SK-N-SH (cell line): Measurements from ENCODE around the gene SEPTIN12. TPM values are rescaled to one million over a fixed set of nuclear protein-coding genes. Genes with fewer than 3 reads are reported as not detected.

ENCODE experiments used
- CTCF ChIA-PET: fragments of 300-600, 350-600 bp; formaldehyde crosslinking; extraction: SDS; loops from one replicate; lab custom pipeline; 2021; lab: Yijun Ruan, JAX
- POLR2A ChIA-PET: fragments of 350-600 bp; sonication (Branson Sonifier 250); formaldehyde crosslinking; extraction: SDS; loops from one replicate; lab custom pipeline; 2020; ENCODE audit warnings: antibody characterized with exemption, inconsistent platforms; lab: Yijun Ruan, JAX
- DNase-seq: peaks from one replicate; pipeline ENCODE4 v3.0.0; 2012
- H2AFZ ChIP-seq: fragments of 200-600 bp; sonication (generic); 2 replicates; pipeline ENCODE4 v1.8.1; 2016; ENCODE audit warnings: antibody characterized with exemption, mild to moderate bottlenecking, low read depth
- H3F3A ChIP-seq: fragments of 200-600 bp; sonication (generic); replicated peaks from 2 replicates; pipeline ENCODE3; 2016; ENCODE audit warnings: antibody characterized with exemption, mild to moderate bottlenecking; ENCODE audit not compliant: insufficient read depth
- H3K27ac ChIP-seq, 2 experiments: fragments of 200-500 bp in 1 of 2; fragments of 200-600 bp in 1 of 2; sonication (Bioruptor generic) in 1 of 2; sonication (generic), shearing (Covaris generic) in 1 of 2; 2 replicates each; pipeline versions ENCODE4 v1.5.1 to v1.6.1; 2014 to 2016; ENCODE audit warnings: low read depth in 2 of 2, inconsistent platforms in 1 of 2, low read length in 1 of 2, mild to moderate bottlenecking in 1 of 2, mixed read lengths in 1 of 2
- H3K27me3 ChIP-seq: fragments of 200-600 bp; sonication (generic), shearing (Covaris generic); 2 replicates; pipeline ENCODE4 v1.6.1; 2016; ENCODE audit warnings: mixed run types; ENCODE audit not compliant: insufficient read depth
- H3K36me3 ChIP-seq, 2 experiments: fragments of 200-500 bp in 1 of 2; fragments of 200-600 bp in 1 of 2; sonication (Bioruptor generic) in 1 of 2; sonication (generic) in 1 of 2; replicated peaks in 1 of 2; 2 replicates each; pipeline versions ENCODE3 to v1.5.1; 2014 to 2016; ENCODE audit warnings: low read length in 1 of 2, mild to moderate bottlenecking in 1 of 2; ENCODE audit not compliant: insufficient read depth in 2 of 2, control insufficient read depth in 1 of 2
- H3K4me1 ChIP-seq, 2 experiments: fragments of 200-500 bp in 1 of 2; fragments of 200-600 bp in 1 of 2; sonication (Bioruptor generic) in 1 of 2; sonication (generic), shearing (Covaris generic) in 1 of 2; 2 replicates each; pipeline versions ENCODE4 v1.5.1 to v1.6.1; 2014 to 2016; ENCODE audit warnings: low read depth in 1 of 2, low read length in 1 of 2, mixed run types in 1 of 2; ENCODE audit not compliant: insufficient read depth in 2 of 2, control insufficient read depth in 1 of 2
- H3K4me2 ChIP-seq: fragments of 200-600 bp; sonication (generic), shearing (Covaris generic); 2 replicates; pipeline ENCODE4 v1.6.1; 2017; ENCODE audit warnings: mixed run types
- H3K4me3 ChIP-seq, 2 experiments: fragments of 200-500 bp in 1 of 2; fragments of 200-600 bp in 1 of 2; sonication (Bioruptor generic) in 1 of 2; sonication (generic), shearing (Covaris generic) in 1 of 2; 2 replicates each; pipeline versions ENCODE4 v1.5.1 to v1.8.1; 2014 to 2016; ENCODE audit warnings: low read depth in 2 of 2, inconsistent platforms in 1 of 2, low read length in 1 of 2, mild to moderate bottlenecking in 1 of 2, mixed read lengths in 1 of 2, moderate library complexity in 1 of 2
- H3K79me2 ChIP-seq: fragments of 200-600 bp; sonication (generic); 2 replicates; pipeline ENCODE4 v1.8.1; 2017; ENCODE audit warnings: mild to moderate bottlenecking; ENCODE audit not compliant: insufficient read depth
- H3K9ac ChIP-seq: fragments of 200-600 bp; sonication (generic); 2 replicates; pipeline ENCODE4 v1.6.1; 2017; ENCODE audit warnings: mixed run types
- H3K9me2 ChIP-seq: fragments of 200-600 bp; sonication (generic); 2 replicates; pipeline ENCODE4 v1.6.1; 2017; ENCODE audit warnings: mixed run types
- H3K9me3 ChIP-seq: fragments of 200-600 bp; sonication (generic); 2 replicates; pipeline ENCODE4 v1.6.1; 2017; ENCODE audit warnings: mixed run types, mild to moderate bottlenecking, moderate library complexity
- H4K20me1 ChIP-seq: fragments of 200-600 bp; sonication (generic); 2 replicates; pipeline ENCODE4 v1.6.1; 2017; ENCODE audit warnings: mild to moderate bottlenecking, mixed run types; ENCODE audit not compliant: insufficient read depth
- CHD2 ChIP-seq: fragments of 150-350 bp; IDR thresholded peaks from 2 replicates; pipeline ENCODE4 v1.6.1; 2018; ENCODE audit warnings: low read length; ENCODE audit not compliant: partially characterized antibody
- EP300 ChIP-seq, 2 experiments: IDR thresholded peaks; 2 replicates each; pipeline versions ENCODE4 v1.4.0 to v1.6.1; 2012; ENCODE audit warnings: borderline replicate concordance in 1 of 2, low read depth in 1 of 2, low read length in 1 of 2
- FOSL2 ChIP-seq: IDR thresholded peaks from 2 replicates; pipeline ENCODE4 v1.4.0; 2012; ENCODE audit warnings: low read depth, mild to moderate bottlenecking, moderate library complexity, borderline replicate concordance
- FOXJ3 ChIP-seq: sonication (generic); formaldehyde crosslinking; IDR thresholded peaks from 2 replicates; pipeline ENCODE4 v1.5.1; 2020; ENCODE audit warnings: mild to moderate bottlenecking, missing genetic modification reagents
- MEF2A ChIP-seq: IDR thresholded peaks from 2 replicates; pipeline ENCODE4 v1.4.0; 2012; ENCODE audit warnings: low read depth, borderline replicate concordance
- NFIC ChIP-seq: IDR thresholded peaks from 2 replicates; pipeline ENCODE4 v1.4.0; 2012; ENCODE audit warnings: borderline replicate concordance
- NRF1 ChIP-seq: IDR thresholded peaks from 2 replicates; pipeline ENCODE4 v1.6.1; 2012; ENCODE audit warnings: low read depth, mild to moderate bottlenecking, low read length
- POLR2AphosphoS5 ChIP-seq: IDR thresholded peaks from 2 replicates; pipeline ENCODE4 v1.6.1; 2012; ENCODE audit warnings: low read depth, low read length
- RAD21 ChIP-seq: IDR thresholded peaks from 2 replicates; pipeline ENCODE4 v1.6.1; 2012; ENCODE audit warnings: mild to moderate bottlenecking, low read length
- RCOR1 ChIP-seq: fragments of 150-350 bp; IDR thresholded peaks from 2 replicates; pipeline ENCODE4 v1.6.1; 2017; ENCODE audit warnings: antibody characterized with exemption, low read length
- TAF1 ChIP-seq: IDR thresholded peaks from 2 replicates; pipeline ENCODE4 v1.6.1; 2012; ENCODE audit warnings: low read depth, mild to moderate bottlenecking, low read length, moderate library complexity, borderline replicate concordance
- TCF12 ChIP-seq: IDR thresholded peaks from 2 replicates; pipeline ENCODE4 v1.4.0; 2012
- USF1 ChIP-seq: IDR thresholded peaks from 2 replicates; pipeline ENCODE4 v1.4.0; 2012; ENCODE audit warnings: low read depth, borderline replicate concordance
- WGBS: methylation state at CpG from one replicate; pipeline ENCODE4 v1.1.6; 2017; ENCODE audit warnings: low lambda C conversion rate; 5-methylcytosine and 5-hydroxymethylcytosine counted together
- polyA plus RNA-seq, 3 experiments: library from polyadenylated mRNA; depleted of rRNA; stranded (reverse); fragments of >200 nt; gene quantifications; 2 replicates each; pipeline ENCODE4 v1.2.3, GENCODE V29; 2012
- TF ChIP-seq, protein P1 (sequence below): IDR thresholded peaks from 2 replicates; pipeline ENCODE4 v1.4.0; 2012; ENCODE audit warnings: low read depth, borderline replicate concordance
- TF ChIP-seq, protein P2 (sequence below): IDR thresholded peaks from 2 replicates; pipeline ENCODE4 v1.4.0; 2012; ENCODE audit warnings: low read depth
- TF ChIP-seq, protein P3 (sequence below): fragments of 150-350 bp; IDR thresholded peaks from 2 replicates; pipeline ENCODE4 v1.6.1; 2017; ENCODE audit warnings: antibody characterized with exemption, low read length, low read depth, borderline replicate concordance
- TF ChIP-seq, protein P4 (sequence below): fragments of 200-600 bp; sonication (generic); IDR thresholded peaks from 2 replicates; pipeline ENCODE4 v1.6.1; 2017; ENCODE audit warnings: antibody characterized with exemption, mild to moderate bottlenecking, moderate library complexity

The SEPTIN12 gene
- polyA plus RNA-seq, 1 of the 3 experiments (the other 2 are of a cell fraction) = 0.07 TPM

DNA sequence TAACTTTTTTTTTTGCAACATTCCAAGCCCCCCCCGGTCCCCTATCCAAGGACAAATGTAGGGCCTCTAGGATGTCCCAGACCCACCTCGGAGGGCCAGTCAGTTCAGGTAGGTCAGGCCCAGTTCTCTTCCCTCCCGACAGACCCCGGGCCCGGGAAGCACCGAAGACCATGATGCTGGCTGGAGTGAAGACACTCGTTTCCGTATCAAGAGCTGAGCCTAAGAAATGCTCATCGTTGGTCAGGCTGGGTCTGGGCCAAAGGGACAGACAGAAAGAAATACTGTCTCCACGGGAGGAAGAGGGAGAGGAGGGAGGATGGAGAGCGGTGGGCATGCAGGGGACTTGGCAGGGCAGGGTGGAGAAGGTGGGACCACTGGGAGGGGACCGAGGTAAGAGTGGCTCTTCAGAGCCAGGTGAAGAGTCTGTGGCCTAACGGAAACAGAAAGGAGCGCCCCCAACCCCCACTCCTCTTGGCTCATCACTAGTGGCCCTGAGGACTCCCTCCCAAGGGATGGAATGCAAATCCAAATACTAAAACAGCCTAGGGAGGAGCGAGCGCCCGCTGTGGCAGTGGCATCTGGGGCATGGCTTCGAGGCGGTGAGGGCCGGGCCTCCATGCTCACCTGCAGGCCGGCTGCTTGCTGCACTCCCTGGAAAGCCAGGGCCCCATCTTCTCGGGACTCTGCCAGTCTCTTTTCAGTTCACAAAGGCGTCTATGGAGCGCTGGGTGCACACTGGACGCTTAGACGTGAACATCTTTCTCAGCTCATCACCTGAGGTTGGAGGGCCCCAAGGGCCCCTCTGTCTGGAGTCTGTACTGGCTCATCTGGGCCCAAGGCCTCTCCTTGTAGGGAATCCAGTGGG lies 16.0 kb upstream of the SEPTIN12 start:
- TF ChIP-seq RCOR1 (no peak), FOSL2 (no peak), EP300 (IDR thresholded peaks at IDR 0.05; ENCODE audit: borderline replicate concordance in 1 of 2, low read depth in 1 of 2, low read length in 1 of 2) (no peak), USF1 (no peak), RAD21 (no peak), POLR2AphosphoS5 (no peak), TCF12 (no peak), FOXJ3 (CRISPR knock-in tag) (no peak), NFIC (no peak), TAF1 (no peak), MEF2A (no peak), CHD2 (no peak), NRF1 (no peak)
- TF ChIP-seq, protein P1, sequence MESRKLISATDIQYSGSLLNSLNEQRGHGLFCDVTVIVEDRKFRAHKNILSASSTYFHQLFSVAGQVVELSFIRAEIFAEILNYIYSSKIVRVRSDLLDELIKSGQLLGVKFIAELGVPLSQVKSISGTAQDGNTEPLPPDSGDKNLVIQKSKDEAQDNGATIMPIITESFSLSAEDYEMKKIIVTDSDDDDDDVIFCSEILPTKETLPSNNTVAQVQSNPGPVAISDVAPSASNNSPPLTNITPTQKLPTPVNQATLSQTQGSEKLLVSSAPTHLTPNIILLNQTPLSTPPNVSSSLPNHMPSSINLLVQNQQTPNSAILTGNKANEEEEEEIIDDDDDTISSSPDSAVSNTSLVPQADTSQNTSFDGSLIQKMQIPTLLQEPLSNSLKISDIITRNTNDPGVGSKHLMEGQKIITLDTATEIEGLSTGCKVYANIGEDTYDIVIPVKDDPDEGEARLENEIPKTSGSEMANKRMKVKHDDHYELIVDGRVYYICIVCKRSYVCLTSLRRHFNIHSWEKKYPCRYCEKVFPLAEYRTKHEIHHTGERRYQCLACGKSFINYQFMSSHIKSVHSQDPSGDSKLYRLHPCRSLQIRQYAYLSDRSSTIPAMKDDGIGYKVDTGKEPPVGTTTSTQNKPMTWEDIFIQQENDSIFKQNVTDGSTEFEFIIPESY = no peak
- TF ChIP-seq, protein P2, sequence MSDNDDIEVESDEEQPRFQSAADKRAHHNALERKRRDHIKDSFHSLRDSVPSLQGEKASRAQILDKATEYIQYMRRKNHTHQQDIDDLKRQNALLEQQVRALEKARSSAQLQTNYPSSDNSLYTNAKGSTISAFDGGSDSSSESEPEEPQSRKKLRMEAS = no peak
- TF ChIP-seq, protein P3, sequence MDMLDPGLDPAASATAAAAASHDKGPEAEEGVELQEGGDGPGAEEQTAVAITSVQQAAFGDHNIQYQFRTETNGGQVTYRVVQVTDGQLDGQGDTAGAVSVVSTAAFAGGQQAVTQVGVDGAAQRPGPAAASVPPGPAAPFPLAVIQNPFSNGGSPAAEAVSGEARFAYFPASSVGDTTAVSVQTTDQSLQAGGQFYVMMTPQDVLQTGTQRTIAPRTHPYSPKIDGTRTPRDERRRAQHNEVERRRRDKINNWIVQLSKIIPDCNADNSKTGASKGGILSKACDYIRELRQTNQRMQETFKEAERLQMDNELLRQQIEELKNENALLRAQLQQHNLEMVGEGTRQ = no peak
- TF ChIP-seq, protein P4, sequence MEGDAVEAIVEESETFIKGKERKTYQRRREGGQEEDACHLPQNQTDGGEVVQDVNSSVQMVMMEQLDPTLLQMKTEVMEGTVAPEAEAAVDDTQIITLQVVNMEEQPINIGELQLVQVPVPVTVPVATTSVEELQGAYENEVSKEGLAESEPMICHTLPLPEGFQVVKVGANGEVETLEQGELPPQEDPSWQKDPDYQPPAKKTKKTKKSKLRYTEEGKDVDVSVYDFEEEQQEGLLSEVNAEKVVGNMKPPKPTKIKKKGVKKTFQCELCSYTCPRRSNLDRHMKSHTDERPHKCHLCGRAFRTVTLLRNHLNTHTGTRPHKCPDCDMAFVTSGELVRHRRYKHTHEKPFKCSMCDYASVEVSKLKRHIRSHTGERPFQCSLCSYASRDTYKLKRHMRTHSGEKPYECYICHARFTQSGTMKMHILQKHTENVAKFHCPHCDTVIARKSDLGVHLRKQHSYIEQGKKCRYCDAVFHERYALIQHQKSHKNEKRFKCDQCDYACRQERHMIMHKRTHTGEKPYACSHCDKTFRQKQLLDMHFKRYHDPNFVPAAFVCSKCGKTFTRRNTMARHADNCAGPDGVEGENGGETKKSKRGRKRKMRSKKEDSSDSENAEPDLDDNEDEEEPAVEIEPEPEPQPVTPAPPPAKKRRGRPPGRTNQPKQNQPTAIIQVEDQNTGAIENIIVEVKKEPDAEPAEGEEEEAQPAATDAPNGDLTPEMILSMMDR = no peak
- CTCF ChIA-PET = interaction anchor here (1.0 kb wide), 1 partner anchor 16 kb away, joined by 3 read pairs; the partner anchor contains the start of gene SEPTIN12

More for the DNA sequence above, 16.0 kb upstream of the SEPTIN12 start:
- H3K79me2 ChIP-seq = 0 out of 2 replicates have a peak, but pooled peaks cover 7% of the 10 kb centered on the region
- peaks cover 15% of the 10 kb centered on the region for H3F3A ChIP-seq
- H3K27me3 ChIP-seq = no peaks in the 10 kb centered on the region
- POLR2A ChIA-PET = interaction anchor here (1.7 kb wide), 1 partner anchor 16 kb away, joined by 4 read pairs; the partner anchor contains the start of gene SEPTIN12
- no peak overlapping the region for H3K4me3 ChIP-seq
- H3K27ac ChIP-seq = no peak overlapping the region
- no peaks in the 10 kb centered on the region for H3K9me3 ChIP-seq
- H2AFZ ChIP-seq = no peak overlapping the region
- H3K4me1 ChIP-seq = peaks cover 0 to 18% of the 10 kb centered on the region in 2 experiments; a peak in 3 of 4 replicates
- DNase-seq = no peak
- H3K4me2 ChIP-seq = no peak overlapping the region
- WGBS = 95% methylated on average over 22 of the region's 26 CpGs
- H3K36me3 ChIP-seq = peaks cover 14 to 24% of the 10 kb centered on the region in 2 experiments
- H4K20me1 ChIP-seq = no peaks in the 10 kb centered on the region
- H3K9ac ChIP-seq = no peak overlapping the region
- H3K9me2 ChIP-seq = no peaks in the 10 kb centered on the region
